ENCODE results near the gene HNRNPLL.

DNA sequence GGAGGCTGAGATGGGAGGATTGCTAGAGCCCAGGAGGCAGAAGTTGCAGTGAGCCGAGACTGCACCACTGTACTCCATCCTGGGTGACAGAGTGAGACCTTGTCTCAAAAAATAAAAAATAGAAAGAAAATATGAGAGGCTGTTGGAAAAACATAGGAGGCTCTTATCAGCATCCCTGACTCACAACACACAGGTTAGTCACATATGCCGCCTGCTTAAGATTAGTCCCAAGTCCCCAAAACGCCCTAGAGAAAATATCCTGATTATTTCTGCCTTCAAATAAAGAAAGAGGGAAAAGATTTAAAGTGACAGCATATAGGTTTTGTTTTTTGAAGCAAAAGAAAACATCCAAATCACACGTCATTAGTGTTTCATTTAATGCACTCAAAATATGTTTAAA, 33.3 kb upstream of the HNRNPLL start:
- TF ChIP-seq POLR2AphosphoS5 (IDR thresholded peaks at IDR 0.05) (no peak), POLR2A (IDR thresholded peaks at IDR 0.05) (no peak)
- TF ChIP-seq, protein P1, sequence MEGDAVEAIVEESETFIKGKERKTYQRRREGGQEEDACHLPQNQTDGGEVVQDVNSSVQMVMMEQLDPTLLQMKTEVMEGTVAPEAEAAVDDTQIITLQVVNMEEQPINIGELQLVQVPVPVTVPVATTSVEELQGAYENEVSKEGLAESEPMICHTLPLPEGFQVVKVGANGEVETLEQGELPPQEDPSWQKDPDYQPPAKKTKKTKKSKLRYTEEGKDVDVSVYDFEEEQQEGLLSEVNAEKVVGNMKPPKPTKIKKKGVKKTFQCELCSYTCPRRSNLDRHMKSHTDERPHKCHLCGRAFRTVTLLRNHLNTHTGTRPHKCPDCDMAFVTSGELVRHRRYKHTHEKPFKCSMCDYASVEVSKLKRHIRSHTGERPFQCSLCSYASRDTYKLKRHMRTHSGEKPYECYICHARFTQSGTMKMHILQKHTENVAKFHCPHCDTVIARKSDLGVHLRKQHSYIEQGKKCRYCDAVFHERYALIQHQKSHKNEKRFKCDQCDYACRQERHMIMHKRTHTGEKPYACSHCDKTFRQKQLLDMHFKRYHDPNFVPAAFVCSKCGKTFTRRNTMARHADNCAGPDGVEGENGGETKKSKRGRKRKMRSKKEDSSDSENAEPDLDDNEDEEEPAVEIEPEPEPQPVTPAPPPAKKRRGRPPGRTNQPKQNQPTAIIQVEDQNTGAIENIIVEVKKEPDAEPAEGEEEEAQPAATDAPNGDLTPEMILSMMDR (IDR thresholded peaks at IDR 0.05 in 8 of 11, conservative IDR thresholded peaks at IDR 0.05 in 3 of 11) = no peak
